OCI-LY3 (cell line): ENCODE data around the gene MRPL20.

Experiments used
- EZH2phosphoT487 ChIP-seq: fragments of 200-600 bp; shearing (Covaris generic); IDR thresholded peaks from 2 replicates; pipeline ENCODE4 v1.6.1; 2018; ENCODE audit warnings: antibody characterized with exemption, mixed run types, low read depth
- TF ChIP-seq, protein P1 (sequence below): fragments of 200-600, 300-600 bp; sonication (generic); IDR thresholded peaks from 2 replicates; pipeline ENCODE4 v1.5.1; 2014; ENCODE audit warnings: antibody characterized with exemption, low read length, low read depth

DNA sequence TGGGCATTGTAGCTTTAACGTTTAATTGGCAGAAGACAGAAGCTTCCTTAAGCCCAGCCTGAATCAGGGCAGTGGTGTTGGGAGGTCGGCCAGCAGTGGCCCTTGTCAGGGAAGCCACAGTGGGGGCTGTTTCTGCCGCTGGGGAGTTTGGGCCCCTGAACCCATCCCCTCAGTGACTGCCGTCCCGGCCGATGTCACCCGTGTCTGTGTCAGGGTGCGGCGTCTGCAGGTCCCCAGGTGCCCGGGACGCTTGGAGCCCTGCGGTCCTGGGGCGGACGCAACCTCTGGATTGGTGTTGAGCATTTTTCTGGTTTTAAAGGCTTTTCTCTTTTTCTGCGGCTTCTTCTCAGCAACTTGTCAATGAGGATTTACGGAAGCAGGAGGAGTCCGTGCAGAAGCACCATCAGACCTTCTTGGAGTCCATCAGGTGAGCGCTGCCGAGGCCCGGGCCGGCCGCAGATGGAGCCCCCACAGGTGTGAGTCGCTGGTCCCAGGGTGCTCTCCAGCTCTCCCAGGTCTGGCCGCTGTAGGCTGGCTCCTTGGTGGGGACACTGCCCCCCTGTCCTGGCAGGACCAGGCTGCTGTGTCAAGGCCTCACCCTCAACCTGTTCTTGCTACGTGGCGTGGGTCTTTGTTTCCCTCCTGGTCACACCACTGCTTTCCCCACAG lies 44.7 kb upstream of the MRPL20 start:
- TF ChIP-seq, protein P1, sequence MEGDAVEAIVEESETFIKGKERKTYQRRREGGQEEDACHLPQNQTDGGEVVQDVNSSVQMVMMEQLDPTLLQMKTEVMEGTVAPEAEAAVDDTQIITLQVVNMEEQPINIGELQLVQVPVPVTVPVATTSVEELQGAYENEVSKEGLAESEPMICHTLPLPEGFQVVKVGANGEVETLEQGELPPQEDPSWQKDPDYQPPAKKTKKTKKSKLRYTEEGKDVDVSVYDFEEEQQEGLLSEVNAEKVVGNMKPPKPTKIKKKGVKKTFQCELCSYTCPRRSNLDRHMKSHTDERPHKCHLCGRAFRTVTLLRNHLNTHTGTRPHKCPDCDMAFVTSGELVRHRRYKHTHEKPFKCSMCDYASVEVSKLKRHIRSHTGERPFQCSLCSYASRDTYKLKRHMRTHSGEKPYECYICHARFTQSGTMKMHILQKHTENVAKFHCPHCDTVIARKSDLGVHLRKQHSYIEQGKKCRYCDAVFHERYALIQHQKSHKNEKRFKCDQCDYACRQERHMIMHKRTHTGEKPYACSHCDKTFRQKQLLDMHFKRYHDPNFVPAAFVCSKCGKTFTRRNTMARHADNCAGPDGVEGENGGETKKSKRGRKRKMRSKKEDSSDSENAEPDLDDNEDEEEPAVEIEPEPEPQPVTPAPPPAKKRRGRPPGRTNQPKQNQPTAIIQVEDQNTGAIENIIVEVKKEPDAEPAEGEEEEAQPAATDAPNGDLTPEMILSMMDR: no peak
- no peak for TF ChIP-seq EZH2phosphoT487
